GM23338 (cell line): ENCODE measurements around the gene CEP72. TPM values are rescaled to one million over a fixed set of nuclear protein-coding genes. Genes with fewer than 3 reads are reported as not detected.

Source experiments
- ATAC-seq: fragments of 200-7000 bp; cut with Tn5 transposase; 3 replicates; pipeline ENCODE4 v1.9.1; 2020
- DNase-seq: peaks from one replicate; pipeline ENCODE4 v3.0.0-alpha.2; 2015; ENCODE audit warnings: low spot score
- H2AFZ ChIP-seq: fragments of 200-600 bp; sonication (generic); 2 replicates; pipeline ENCODE4 v1.8.0; 2016; ENCODE audit warnings: antibody characterized with exemption, mild to moderate bottlenecking, moderate library complexity
- H3F3A ChIP-seq: fragments of 200-600 bp; sonication (generic); replicated peaks from 2 replicates; pipeline ENCODE4 v1.8.0; 2017; ENCODE audit warnings: antibody characterized with exemption, mixed run types, low read depth
- H3K27ac ChIP-seq: fragments of 200-600 bp; sonication (generic); 2 replicates; pipeline ENCODE4 v1.6.1; 2016; ENCODE audit warnings: low read depth
- H3K27me3 ChIP-seq: fragments of 200-600 bp; sonication (generic); 2 replicates; pipeline ENCODE4 v1.8.0; 2016; ENCODE audit warnings: mild to moderate bottlenecking, mixed run types, moderate library complexity; ENCODE audit not compliant: insufficient read depth
- H3K36me3 ChIP-seq: fragments of 200-600 bp; sonication (generic); 2 replicates; pipeline ENCODE4 v1.8.0; 2016; ENCODE audit warnings: mild to moderate bottlenecking; ENCODE audit not compliant: insufficient read depth
- H3K4me1 ChIP-seq: fragments of 200-600 bp; sonication (generic); 2 replicates; pipeline ENCODE4 v1.8.0; 2016; ENCODE audit warnings: mild to moderate bottlenecking, moderate library complexity; ENCODE audit not compliant: insufficient read depth
- H3K4me2 ChIP-seq: fragments of 200-600 bp; sonication (generic); 2 replicates; pipeline ENCODE4 v1.7.1; 2017; ENCODE audit warnings: mixed run types
- H3K4me3 ChIP-seq: fragments of 200-600 bp; sonication (generic); 2 replicates; pipeline ENCODE4 v1.6.1; 2016; ENCODE audit warnings: mixed run types
- H3K79me2 ChIP-seq: fragments of 200-600 bp; sonication (generic); replicated peaks from 2 replicates; pipeline ENCODE4 v1.8.0; 2017; ENCODE audit warnings: mild to moderate bottlenecking; ENCODE audit not compliant: insufficient read depth
- H3K9me2 ChIP-seq: fragments of 200-600 bp; sonication (generic); 2 replicates; pipeline ENCODE4 v1.8.0; 2017; ENCODE audit not compliant: insufficient read depth
- H4K20me1 ChIP-seq: fragments of 200-600 bp; sonication (generic); replicated peaks from 2 replicates; pipeline ENCODE4 v1.8.0; 2017; ENCODE audit warnings: mild to moderate bottlenecking; ENCODE audit not compliant: insufficient read depth
- H3K27ac Mint-ChIP-seq: 2 replicates; pipeline ENCODE4 v1.8.0; 2020; ENCODE audit warnings: inconsistent platforms, mild to moderate bottlenecking, moderate library complexity, mixed read lengths
- H3K27me3 Mint-ChIP-seq: 3 replicates; pipeline ENCODE4 v1.8.0; 2022; ENCODE audit warnings: low read depth, mild to moderate bottlenecking, moderate library complexity, mixed read lengths, inconsistent platforms; ENCODE audit not compliant: insufficient read depth, poor library complexity
- H3K36me3 Mint-ChIP-seq: 3 replicates; pipeline ENCODE4 v1.8.0; 2021; ENCODE audit warnings: low read depth, mild to moderate bottlenecking, inconsistent platforms, moderate library complexity, mixed read lengths
- H3K4me1 Mint-ChIP-seq: 3 replicates; pipeline ENCODE4 v1.8.0; 2020; ENCODE audit warnings: mild to moderate bottlenecking, inconsistent platforms, mixed read lengths
- H3K4me3 Mint-ChIP-seq: 3 replicates; pipeline ENCODE4 v1.8.0; 2021; ENCODE audit warnings: moderate library complexity, mild to moderate bottlenecking, inconsistent platforms, mixed read lengths
- H3K9me3 Mint-ChIP-seq: 3 replicates; pipeline ENCODE4 v1.8.0; 2020; ENCODE audit warnings: moderate library complexity, mild to moderate bottlenecking, inconsistent platforms, mixed read lengths
- CREB1 ChIP-seq: fragments of 250-450 bp; sonication (Bioruptor Pico); IDR thresholded peaks from 2 replicates; pipeline ENCODE4 v1.5.0; 2020; ENCODE audit warnings: low read depth, mild to moderate bottlenecking, moderate library complexity
- EZH2 ChIP-seq: fragments of 200-600 bp; sonication (generic); IDR thresholded peaks from one replicate; pipeline ENCODE4 v1.8.0; 2017; ENCODE audit warnings: antibody characterized with exemption, mild to moderate bottlenecking, low read depth; ENCODE audit not compliant: unreplicated experiment
- EZH2phosphoT487 ChIP-seq: fragments of 200-600 bp; sonication (generic); IDR thresholded peaks from one replicate; pipeline ENCODE4 v1.8.1; 2018; ENCODE audit warnings: antibody characterized with exemption; ENCODE audit not compliant: unreplicated experiment
- JUNB ChIP-seq: IDR thresholded peaks from one replicate; pipeline ENCODE4 v1.6.1; 2016; ENCODE audit warnings: antibody characterized with exemption; ENCODE audit not compliant: unreplicated experiment
- POLR2AphosphoS5 ChIP-seq: IDR thresholded peaks from 2 replicates; pipeline ENCODE4 v1.6.1; 2016; ENCODE audit warnings: antibody characterized with exemption, low read depth
- STAT1 ChIP-seq: IDR thresholded peaks from one replicate; pipeline ENCODE4 v1.6.1; 2016; ENCODE audit warnings: antibody characterized with exemption; ENCODE audit not compliant: unreplicated experiment
- polyA plus RNA-seq: library from polyadenylated mRNA; unstranded; fragments of >200 nt; fragmentation: Nextera tagmentation; extraction: Ambion mirVana; gene quantifications from 2 replicates; pipeline ENCODE4 v1.2.1, GENCODE V29; 2016
- total RNA-seq: library from RNA; depleted of rRNA; stranded (reverse); fragments of >200 nt; shearing (Covaris generic); gene quantifications from 2 replicates; pipeline ENCODE4 v1.2.3, GENCODE V29; 2014
- TF ChIP-seq, protein P1 (sequence below), 2 experiments: fragments of 200-600 bp in 1 of 2; sonication (generic) in 1 of 2; conservative IDR thresholded peaks; 2 replicates each; pipeline versions ENCODE4 v1.5.1 to v1.6.1; 2016 to 2017; ENCODE audit warnings: antibody characterized with exemption in 2 of 2, low read depth in 2 of 2, mild to moderate bottlenecking in 2 of 2, moderate library complexity in 1 of 2
- TF ChIP-seq, protein P2 (sequence below): IDR thresholded peaks from one replicate; pipeline ENCODE4 v1.6.1; 2018; ENCODE audit warnings: antibody characterized with exemption; ENCODE audit not compliant: unreplicated experiment
- TF ChIP-seq, protein P3 (sequence below): IDR thresholded peaks from 2 replicates; pipeline ENCODE4 v1.6.1; 2016; ENCODE audit warnings: antibody characterized with exemption

The CEP72 gene
- total and polyA plus RNA-seq, 2 experiments from 2014 or later, result 15.5 to 27.1 TPM

DNA sequence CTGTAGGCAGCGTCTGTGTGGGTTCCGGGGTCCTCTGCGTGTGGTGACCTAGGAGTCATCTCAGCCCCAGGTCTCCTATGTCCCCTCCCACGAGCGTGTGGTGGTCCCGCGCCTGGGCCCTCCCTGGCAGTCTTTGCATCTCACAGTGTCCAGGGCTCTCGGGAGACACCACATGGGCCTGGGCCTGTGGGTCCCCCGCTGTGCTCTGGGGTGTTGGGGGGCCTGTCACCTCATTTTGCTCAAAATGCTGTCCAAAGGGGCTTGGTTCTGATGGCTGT is 27.1 kb downstream of the CEP72 start (continued):
- TF ChIP-seq POLR2AphosphoS5, result no peak
- TF ChIP-seq, protein P1, sequence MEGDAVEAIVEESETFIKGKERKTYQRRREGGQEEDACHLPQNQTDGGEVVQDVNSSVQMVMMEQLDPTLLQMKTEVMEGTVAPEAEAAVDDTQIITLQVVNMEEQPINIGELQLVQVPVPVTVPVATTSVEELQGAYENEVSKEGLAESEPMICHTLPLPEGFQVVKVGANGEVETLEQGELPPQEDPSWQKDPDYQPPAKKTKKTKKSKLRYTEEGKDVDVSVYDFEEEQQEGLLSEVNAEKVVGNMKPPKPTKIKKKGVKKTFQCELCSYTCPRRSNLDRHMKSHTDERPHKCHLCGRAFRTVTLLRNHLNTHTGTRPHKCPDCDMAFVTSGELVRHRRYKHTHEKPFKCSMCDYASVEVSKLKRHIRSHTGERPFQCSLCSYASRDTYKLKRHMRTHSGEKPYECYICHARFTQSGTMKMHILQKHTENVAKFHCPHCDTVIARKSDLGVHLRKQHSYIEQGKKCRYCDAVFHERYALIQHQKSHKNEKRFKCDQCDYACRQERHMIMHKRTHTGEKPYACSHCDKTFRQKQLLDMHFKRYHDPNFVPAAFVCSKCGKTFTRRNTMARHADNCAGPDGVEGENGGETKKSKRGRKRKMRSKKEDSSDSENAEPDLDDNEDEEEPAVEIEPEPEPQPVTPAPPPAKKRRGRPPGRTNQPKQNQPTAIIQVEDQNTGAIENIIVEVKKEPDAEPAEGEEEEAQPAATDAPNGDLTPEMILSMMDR (conservative IDR thresholded peaks at IDR 0.05; ENCODE audit: low read depth in 2 of 2), result no peak

DNA sequence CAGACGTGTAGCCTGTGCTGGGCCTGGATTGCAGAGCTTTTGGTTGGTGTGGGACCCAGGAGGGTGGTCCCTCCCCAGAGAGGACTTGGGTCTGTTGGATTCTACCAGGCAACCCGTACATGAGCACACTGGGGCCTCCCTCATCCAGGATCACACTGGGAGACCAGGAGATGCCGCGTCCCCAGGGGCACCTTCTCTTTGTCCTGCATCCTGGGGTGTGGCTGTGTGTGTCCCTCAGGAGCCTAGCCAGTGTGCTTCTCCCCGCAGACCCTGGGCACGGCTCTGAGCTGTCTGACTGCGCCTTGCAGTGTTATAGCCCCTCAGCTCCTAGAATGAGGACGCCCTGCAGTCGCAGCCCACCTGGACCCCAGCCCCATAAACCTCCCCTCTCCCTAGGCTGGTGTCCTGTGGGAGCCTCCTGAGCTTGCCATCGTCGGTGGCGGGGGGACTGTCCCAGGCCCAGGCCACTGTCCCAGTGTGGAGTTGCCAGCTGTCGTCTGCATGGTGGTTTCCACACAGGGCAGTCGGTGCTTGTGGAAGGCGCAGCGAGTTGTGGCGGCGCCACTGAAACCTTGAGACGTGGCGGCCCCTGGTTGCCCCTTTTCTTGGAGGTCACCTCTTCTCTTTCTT is 27.6 kb downstream of the CEP72 start:
- H3K79me2 ChIP-seq, result no peaks in the 10 kb centered on the region; the same call in 1 of the 2 replicates
- H3K9me2 ChIP-seq, result no peaks in the 10 kb centered on the region
- H3K4me1 Mint-ChIP-seq, result no peaks in the 10 kb centered on the region
- H3K4me2 ChIP-seq, result no peak overlapping the region
- no peak overlapping the region for H2AFZ ChIP-seq
- no peak overlapping the region for H3K27ac ChIP-seq
- H3K27ac Mint-ChIP-seq, result no peak overlapping the region
- H3K4me3 Mint-ChIP-seq, result no peak overlapping the region
- no peaks in the 10 kb centered on the region for H3K4me1 ChIP-seq
- peaks cover 59% of the 10 kb centered on the region for H3K36me3 Mint-ChIP-seq
- H3K36me3 ChIP-seq, result peaks cover 7% of the 10 kb centered on the region; the same call in 1 of the 2 replicates
- H3K27me3 Mint-ChIP-seq, result peaks cover 3% of the 10 kb centered on the region
- ATAC-seq (no peak), DNase-seq (no peak)
- H3K27me3 ChIP-seq, result no peaks in the 10 kb centered on the region
- no peaks in the 10 kb centered on the region for H3F3A ChIP-seq
- H3K9me3 Mint-ChIP-seq, result no peaks in the 10 kb centered on the region
- H4K20me1 ChIP-seq, result peaks cover 12% of the 10 kb centered on the region
- H3K4me3 ChIP-seq, result no peak overlapping the region
- TF ChIP-seq, protein P1 (conservative IDR thresholded peaks at IDR 0.05; ENCODE audit: low read depth in 2 of 2), result no peak
- TF ChIP-seq EZH2 (no peak), EZH2phosphoT487 (no peak), CREB1 (CRISPR knock-in tag) (no peak), STAT1 (no peak), JUNB (no peak), POLR2AphosphoS5 (no peak)
- TF ChIP-seq, protein P2, sequence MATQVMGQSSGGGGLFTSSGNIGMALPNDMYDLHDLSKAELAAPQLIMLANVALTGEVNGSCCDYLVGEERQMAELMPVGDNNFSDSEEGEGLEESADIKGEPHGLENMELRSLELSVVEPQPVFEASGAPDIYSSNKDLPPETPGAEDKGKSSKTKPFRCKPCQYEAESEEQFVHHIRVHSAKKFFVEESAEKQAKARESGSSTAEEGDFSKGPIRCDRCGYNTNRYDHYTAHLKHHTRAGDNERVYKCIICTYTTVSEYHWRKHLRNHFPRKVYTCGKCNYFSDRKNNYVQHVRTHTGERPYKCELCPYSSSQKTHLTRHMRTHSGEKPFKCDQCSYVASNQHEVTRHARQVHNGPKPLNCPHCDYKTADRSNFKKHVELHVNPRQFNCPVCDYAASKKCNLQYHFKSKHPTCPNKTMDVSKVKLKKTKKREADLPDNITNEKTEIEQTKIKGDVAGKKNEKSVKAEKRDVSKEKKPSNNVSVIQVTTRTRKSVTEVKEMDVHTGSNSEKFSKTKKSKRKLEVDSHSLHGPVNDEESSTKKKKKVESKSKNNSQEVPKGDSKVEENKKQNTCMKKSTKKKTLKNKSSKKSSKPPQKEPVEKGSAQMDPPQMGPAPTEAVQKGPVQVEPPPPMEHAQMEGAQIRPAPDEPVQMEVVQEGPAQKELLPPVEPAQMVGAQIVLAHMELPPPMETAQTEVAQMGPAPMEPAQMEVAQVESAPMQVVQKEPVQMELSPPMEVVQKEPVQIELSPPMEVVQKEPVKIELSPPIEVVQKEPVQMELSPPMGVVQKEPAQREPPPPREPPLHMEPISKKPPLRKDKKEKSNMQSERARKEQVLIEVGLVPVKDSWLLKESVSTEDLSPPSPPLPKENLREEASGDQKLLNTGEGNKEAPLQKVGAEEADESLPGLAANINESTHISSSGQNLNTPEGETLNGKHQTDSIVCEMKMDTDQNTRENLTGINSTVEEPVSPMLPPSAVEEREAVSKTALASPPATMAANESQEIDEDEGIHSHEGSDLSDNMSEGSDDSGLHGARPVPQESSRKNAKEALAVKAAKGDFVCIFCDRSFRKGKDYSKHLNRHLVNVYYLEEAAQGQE, result no peak
- TF ChIP-seq, protein P3, sequence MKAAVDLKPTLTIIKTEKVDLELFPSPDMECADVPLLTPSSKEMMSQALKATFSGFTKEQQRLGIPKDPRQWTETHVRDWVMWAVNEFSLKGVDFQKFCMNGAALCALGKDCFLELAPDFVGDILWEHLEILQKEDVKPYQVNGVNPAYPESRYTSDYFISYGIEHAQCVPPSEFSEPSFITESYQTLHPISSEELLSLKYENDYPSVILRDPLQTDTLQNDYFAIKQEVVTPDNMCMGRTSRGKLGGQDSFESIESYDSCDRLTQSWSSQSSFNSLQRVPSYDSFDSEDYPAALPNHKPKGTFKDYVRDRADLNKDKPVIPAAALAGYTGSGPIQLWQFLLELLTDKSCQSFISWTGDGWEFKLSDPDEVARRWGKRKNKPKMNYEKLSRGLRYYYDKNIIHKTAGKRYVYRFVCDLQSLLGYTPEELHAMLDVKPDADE, result no peak
